Measurements from ENCODE around the gene ROR2. TPM values are rescaled to one million over a fixed set of nuclear protein-coding genes. Genes with fewer than 3 reads are reported as not detected.

ROR2 gene
- total and polyA plus RNA-seq, 7 donors: 0.46 to 81.7 (median 51.4) TPM

DNA sequence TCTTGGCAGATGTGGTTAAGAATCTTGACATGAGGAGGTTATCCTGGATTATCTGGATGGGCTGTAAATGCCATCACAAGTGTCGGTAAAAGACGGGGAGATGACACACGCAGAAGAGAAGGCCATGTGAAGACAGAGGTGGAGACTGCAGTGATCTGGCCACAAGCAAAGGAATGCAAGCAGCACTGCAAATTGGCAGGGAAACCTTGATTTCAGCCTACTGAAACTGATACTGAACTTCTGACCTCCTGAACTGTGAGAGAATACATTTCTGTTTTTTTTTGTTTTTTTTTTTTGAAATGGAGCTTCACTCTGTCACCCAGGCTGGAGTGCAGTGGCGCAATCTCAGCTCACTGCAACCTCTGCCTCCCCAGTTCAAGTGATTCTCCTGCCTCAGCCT lies 433.9 kb downstream of the ROR2 start:
- H3K27ac ChIP-seq: peak overlapping the region in 1 of 4 donors; percentile 24
- no peak for DNase-seq
- 93 to 97% methylated on average over 4 of the region's 4 CpGs for WGBS, 2 donors
- H3K9me3 ChIP-seq: no peaks in the 10 kb centered on the region
- H3K4me1 ChIP-seq: peaks cover 0 to 41% (median 18%) of the 10 kb centered on the region in 4 donors
- intact Hi-C loops (cut with DNase I): no loop called here
- no peak overlapping the region for H3K4me3 ChIP-seq
- H3K36me3 ChIP-seq: no peaks in the 10 kb centered on the region
- no peaks in the 10 kb centered on the region for H3K27me3 ChIP-seq
- TF ChIP-seq, protein P1, sequence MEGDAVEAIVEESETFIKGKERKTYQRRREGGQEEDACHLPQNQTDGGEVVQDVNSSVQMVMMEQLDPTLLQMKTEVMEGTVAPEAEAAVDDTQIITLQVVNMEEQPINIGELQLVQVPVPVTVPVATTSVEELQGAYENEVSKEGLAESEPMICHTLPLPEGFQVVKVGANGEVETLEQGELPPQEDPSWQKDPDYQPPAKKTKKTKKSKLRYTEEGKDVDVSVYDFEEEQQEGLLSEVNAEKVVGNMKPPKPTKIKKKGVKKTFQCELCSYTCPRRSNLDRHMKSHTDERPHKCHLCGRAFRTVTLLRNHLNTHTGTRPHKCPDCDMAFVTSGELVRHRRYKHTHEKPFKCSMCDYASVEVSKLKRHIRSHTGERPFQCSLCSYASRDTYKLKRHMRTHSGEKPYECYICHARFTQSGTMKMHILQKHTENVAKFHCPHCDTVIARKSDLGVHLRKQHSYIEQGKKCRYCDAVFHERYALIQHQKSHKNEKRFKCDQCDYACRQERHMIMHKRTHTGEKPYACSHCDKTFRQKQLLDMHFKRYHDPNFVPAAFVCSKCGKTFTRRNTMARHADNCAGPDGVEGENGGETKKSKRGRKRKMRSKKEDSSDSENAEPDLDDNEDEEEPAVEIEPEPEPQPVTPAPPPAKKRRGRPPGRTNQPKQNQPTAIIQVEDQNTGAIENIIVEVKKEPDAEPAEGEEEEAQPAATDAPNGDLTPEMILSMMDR (IDR thresholded peaks at IDR 0.05): no peak
- TF ChIP-seq POLR2A (IDR thresholded peaks at IDR 0.05) (no peak), EP300 (IDR thresholded peaks at IDR 0.05) (no peak), POLR2AphosphoS5 (IDR thresholded peaks at IDR 0.05) (no peak)

DNA sequence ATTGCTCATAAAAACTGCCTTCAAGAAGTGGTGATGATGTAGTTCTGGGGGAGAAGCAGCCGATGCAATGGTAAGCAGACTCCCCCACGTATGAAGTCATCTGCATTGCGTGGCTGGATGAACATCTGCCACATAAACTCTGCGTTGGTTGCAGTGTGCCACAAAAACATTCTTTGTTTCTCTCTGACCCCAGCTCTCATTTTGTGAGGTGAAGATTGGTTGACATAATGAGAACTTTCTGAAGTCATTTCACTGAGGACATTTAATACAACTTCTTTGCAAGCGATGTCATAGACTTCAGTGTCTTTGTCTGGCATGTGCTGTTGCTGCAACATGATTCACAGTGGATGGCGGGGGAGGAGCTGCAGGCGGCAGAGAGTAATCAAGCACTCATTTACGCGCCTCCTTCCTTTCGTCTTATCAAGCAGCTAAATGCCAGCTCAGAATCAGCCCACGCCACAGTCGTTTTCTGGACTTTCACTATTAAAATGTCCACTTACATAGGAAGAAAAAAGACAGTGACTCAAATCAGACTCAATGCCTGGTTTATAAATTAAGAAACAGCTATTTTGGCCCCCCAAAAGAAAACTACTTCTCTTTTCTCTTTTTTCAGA lies 434.8 kb downstream of the ROR2 start:
- Histone ChIP-seq H3K27ac (peak overlapping the region in 2 of 4 donors; percentile 24 to 26), H3K27me3 (no peaks in the 10 kb centered on the region), H3K4me1 (peaks cover 0 to 41% (median 18%) of the 10 kb centered on the region in 4 donors), H3K4me3 (peak overlapping the region in 3 of 4 donors; percentile 8 to 17 (median 16)), H3K36me3 (no peaks in the 10 kb centered on the region), H3K9me3 (no peaks in the 10 kb centered on the region)
- intact Hi-C loops (cut with DNase I): no loop called here
- no peak for DNase-seq
- WGBS, 2 donors: 29 to 63% methylated on average over 12 of the region's 12 CpGs
- TF ChIP-seq EP300 (IDR thresholded peaks at IDR 0.05): peak in 1 of 4 donors; percentile 27
- peak in 1 of 4 donors; percentile 50 for TF ChIP-seq POLR2AphosphoS5 (IDR thresholded peaks at IDR 0.05)
- TF ChIP-seq POLR2A (IDR thresholded peaks at IDR 0.05): no peak
- TF ChIP-seq, protein P1 (IDR thresholded peaks at IDR 0.05): no peak

Small RNAs within 50 kb of the gene (small RNA-seq; reads per million reads assigned to genes)
- gene MIR3910-1: 0 reads per million in 3 donors

Other genes with a start within 250 kb of the ROR2 start
- 10 to 100 TPM; 55.0 to 75.4 (median 67.8) TPM for gene SPTLC1, start 165.2 kb upstream of the ROR2 start, total RNA-seq
- 10 to 100 TPM; 10.2 to 47.1 (median 11.1) TPM for gene SPTLC1, start 165.2 kb upstream of the ROR2 start, polyA plus RNA-seq